Measurements from ENCODE around the gene SASH1.

DNA sequence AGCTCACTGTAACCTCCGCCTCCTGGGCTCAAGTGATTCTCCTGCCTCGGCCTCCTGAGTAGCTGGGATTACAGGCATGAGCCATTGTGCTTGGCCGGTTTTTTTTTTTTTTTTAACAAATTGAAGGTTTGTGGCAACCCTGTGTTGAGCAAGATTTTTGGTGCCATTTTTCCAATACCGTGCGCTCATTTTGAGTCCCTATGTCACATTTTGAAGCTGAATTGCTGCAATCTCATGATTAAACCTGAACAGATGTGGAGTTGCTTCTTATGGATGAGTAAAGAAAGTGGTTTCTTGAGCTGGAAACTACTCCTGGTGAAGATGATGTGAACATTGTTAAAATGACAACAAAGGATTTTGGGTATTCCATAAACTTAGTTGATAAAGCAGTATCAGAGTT is 16.6 kb downstream of the SASH1 start:
- TF ChIP-seq, protein P1, sequence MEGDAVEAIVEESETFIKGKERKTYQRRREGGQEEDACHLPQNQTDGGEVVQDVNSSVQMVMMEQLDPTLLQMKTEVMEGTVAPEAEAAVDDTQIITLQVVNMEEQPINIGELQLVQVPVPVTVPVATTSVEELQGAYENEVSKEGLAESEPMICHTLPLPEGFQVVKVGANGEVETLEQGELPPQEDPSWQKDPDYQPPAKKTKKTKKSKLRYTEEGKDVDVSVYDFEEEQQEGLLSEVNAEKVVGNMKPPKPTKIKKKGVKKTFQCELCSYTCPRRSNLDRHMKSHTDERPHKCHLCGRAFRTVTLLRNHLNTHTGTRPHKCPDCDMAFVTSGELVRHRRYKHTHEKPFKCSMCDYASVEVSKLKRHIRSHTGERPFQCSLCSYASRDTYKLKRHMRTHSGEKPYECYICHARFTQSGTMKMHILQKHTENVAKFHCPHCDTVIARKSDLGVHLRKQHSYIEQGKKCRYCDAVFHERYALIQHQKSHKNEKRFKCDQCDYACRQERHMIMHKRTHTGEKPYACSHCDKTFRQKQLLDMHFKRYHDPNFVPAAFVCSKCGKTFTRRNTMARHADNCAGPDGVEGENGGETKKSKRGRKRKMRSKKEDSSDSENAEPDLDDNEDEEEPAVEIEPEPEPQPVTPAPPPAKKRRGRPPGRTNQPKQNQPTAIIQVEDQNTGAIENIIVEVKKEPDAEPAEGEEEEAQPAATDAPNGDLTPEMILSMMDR (conservative IDR thresholded peaks at IDR 0.05 in 1 of 2, IDR thresholded peaks at IDR 0.05 in 1 of 2; ENCODE audit: extremely low read depth in 1 of 2, insufficient read depth in 1 of 2, low read depth in 1 of 2, low read length in 2 of 2), result no peak
- no peak for TF ChIP-seq EZH2 (IDR thresholded peaks at IDR 0.05; ENCODE audit: borderline replicate concordance, low read length)

Data from mammary epithelial cell (primary cell).